ENCODE data around the gene MAGI2. TPM values are rescaled to one million over a fixed set of nuclear protein-coding genes. Genes with fewer than 3 reads are reported as not detected.
A peak's percentile ranks its signal among the peaks of the same experiment; 100 is the strongest.

The MAGI2 gene
- total and polyA plus RNA-seq, 4 donors, result 0.37 to 4.1 (median 1.4) TPM

- no peaks in the 10 kb centered on the region for H3K27me3 ChIP-seq (ENCODE audit: control insufficient read depth in 4 of 4, insufficient read depth in 4 of 4, low read length in 3 of 4)
- H3K4me1 ChIP-seq (ENCODE audit: control insufficient read depth in 4 of 4, insufficient read depth in 4 of 4, low read length in 3 of 4), result peaks cover 5 to 32% (median 16%) of the 10 kb centered on the region in 4 donors
- TF ChIP-seq FOXA2 (IDR thresholded peaks at IDR 0.05) (no peak), YY1 (IDR thresholded peaks at IDR 0.05) (no peak), EGR1 (IDR thresholded peaks at IDR 0.05; ENCODE audit: low read depth in 2 of 2) (no peak), TAF1 (conservative IDR thresholded peaks at IDR 0.05) (no peak), FOXA1 (IDR thresholded peaks at IDR 0.05) (no peak)
- no peak overlapping the region for H3K27ac ChIP-seq (ENCODE audit: low read depth in 1 of 2, low read length in 2 of 2)
- H3K9ac ChIP-seq (ENCODE audit: low read depth in 1 of 2, low read length in 2 of 2), result no peak overlapping the region
- DNase-seq (ENCODE audit: low spot score), result no peak
- no peak overlapping the region for H3K4me3 ChIP-seq (ENCODE audit: low read depth in 1 of 3, low read length in 3 of 3)
- 72% methylated on average over 2 of the region's 2 CpGs for WGBS
- H3K36me3 ChIP-seq (ENCODE audit: control insufficient read depth in 4 of 4, insufficient read depth in 3 of 4, low read depth in 1 of 4, low read length in 3 of 4), result no peaks in the 10 kb centered on the region
- H3K9me3 ChIP-seq (ENCODE audit: control insufficient read depth in 4 of 4, low read length in 3 of 4), result no peaks in the 10 kb centered on the region
Observed at GRCh38 chr7:79407351-79407750, 46.1 kb downstream of the MAGI2 start.

GRCh38 chr7:79406371-79406770 is 47.1 kb downstream of the MAGI2 start:
- peak overlapping the region in 1 of 2 donors; percentile 64 for H3K9ac ChIP-seq (ENCODE audit: low read depth in 1 of 2, low read length in 2 of 2)
- no peaks in the 10 kb centered on the region for H3K36me3 ChIP-seq (ENCODE audit: control insufficient read depth in 4 of 4, insufficient read depth in 3 of 4, low read depth in 1 of 4, low read length in 3 of 4)
- no peaks in the 10 kb centered on the region for H3K27me3 ChIP-seq (ENCODE audit: control insufficient read depth in 4 of 4, insufficient read depth in 4 of 4, low read length in 3 of 4)
- TF ChIP-seq ATF3 (IDR thresholded peaks at IDR 0.05) (no peak), HNF4A (conservative IDR thresholded peaks at IDR 0.05) (peak in 1 of 2 donors; percentile 3)
- peak overlapping the region; percentile 8 to 58 for H3K27ac ChIP-seq (ENCODE audit: low read depth in 1 of 2, low read length in 2 of 2)
- 38% methylated on average over 2 of the region's 2 CpGs for WGBS
- H3K9me3 ChIP-seq (ENCODE audit: control insufficient read depth in 4 of 4, low read length in 3 of 4), result no peaks in the 10 kb centered on the region
- no peak overlapping the region for H3K4me3 ChIP-seq (ENCODE audit: low read depth in 1 of 3, low read length in 3 of 3)
- DNase-seq (ENCODE audit: low spot score), result no peak
- peaks cover 5 to 34% (median 18%) of the 10 kb centered on the region in 4 donors for H3K4me1 ChIP-seq (ENCODE audit: control insufficient read depth in 4 of 4, insufficient read depth in 4 of 4, low read length in 3 of 4)

GRCh38 chr7:79405368-79405767 is 48.1 kb downstream of the MAGI2 start:
- Histone ChIP-seq H3K36me3 (ENCODE audit: control insufficient read depth in 4 of 4, insufficient read depth in 3 of 4, low read depth in 1 of 4, low read length in 3 of 4) (no peaks in the 10 kb centered on the region), H3K4me3 (ENCODE audit: low read depth in 1 of 3, low read length in 3 of 3) (no peak overlapping the region), H3K4me1 (ENCODE audit: control insufficient read depth in 4 of 4, insufficient read depth in 4 of 4, low read length in 3 of 4) (peaks cover 5 to 38% (median 23%) of the 10 kb centered on the region in 4 donors), H3K9ac (ENCODE audit: low read depth in 1 of 2, low read length in 2 of 2) (no peak overlapping the region), H3K27me3 (ENCODE audit: control insufficient read depth in 4 of 4, insufficient read depth in 4 of 4, low read length in 3 of 4) (no peaks in the 10 kb centered on the region), H3K27ac (ENCODE audit: low read depth in 1 of 2, low read length in 2 of 2) (peak overlapping the region in 1 of 2 donors; percentile 48), H3K9me3 (ENCODE audit: control insufficient read depth in 4 of 4, low read length in 3 of 4) (no peaks in the 10 kb centered on the region)
- no peak for TF ChIP-seq RXRA (IDR thresholded peaks at IDR 0.05)
- no peak for TF ChIP-seq HNF4A (conservative IDR thresholded peaks at IDR 0.05)
- no peak for TF ChIP-seq MAX (IDR thresholded peaks at IDR 0.05)
- TF ChIP-seq TAF1 (conservative IDR thresholded peaks at IDR 0.05), result no peak
- TF ChIP-seq REST (IDR thresholded peaks at IDR 0.05), result no peak
- no peak for TF ChIP-seq FOXA2 (IDR thresholded peaks at IDR 0.05)
- TF ChIP-seq ZBTB33 (IDR thresholded peaks at IDR 0.05), result no peak
- no peak for TF ChIP-seq EGR1 (IDR thresholded peaks at IDR 0.05; ENCODE audit: low read depth in 2 of 2)
- TF ChIP-seq SP1 (IDR thresholded peaks at IDR 0.05), result no peak
- TF ChIP-seq CTCF (IDR thresholded peaks at IDR 0.05; ENCODE audit: low read depth, low read length, missing input control), result no peak
- TF ChIP-seq FOXA1 (IDR thresholded peaks at IDR 0.05), result no peak
- no peak for TF ChIP-seq ATF3 (IDR thresholded peaks at IDR 0.05)
- no peak for TF ChIP-seq RAD21 (IDR thresholded peaks at IDR 0.05)
- TF ChIP-seq NR2F2 (IDR thresholded peaks at IDR 0.05), result no peak
- no peak for DNase-seq (ENCODE audit: low spot score)

Measured in liver (tissue), 9 donors.